ENCODE results near the gene ENPP5. TPM values are rescaled to one million over a fixed set of nuclear protein-coding genes. Genes with fewer than 3 reads are reported as not detected.
"Not testable (repeated sequence)": the region's sequence is repeated elsewhere in the genome, so short reads cannot be mapped to it uniquely, and the experiment has no call there.

ENPP5 gene
- total RNA-seq, 3 donors from 2014 or later, result 1.5 to 4.1 (median 4.0) TPM

DNA sequence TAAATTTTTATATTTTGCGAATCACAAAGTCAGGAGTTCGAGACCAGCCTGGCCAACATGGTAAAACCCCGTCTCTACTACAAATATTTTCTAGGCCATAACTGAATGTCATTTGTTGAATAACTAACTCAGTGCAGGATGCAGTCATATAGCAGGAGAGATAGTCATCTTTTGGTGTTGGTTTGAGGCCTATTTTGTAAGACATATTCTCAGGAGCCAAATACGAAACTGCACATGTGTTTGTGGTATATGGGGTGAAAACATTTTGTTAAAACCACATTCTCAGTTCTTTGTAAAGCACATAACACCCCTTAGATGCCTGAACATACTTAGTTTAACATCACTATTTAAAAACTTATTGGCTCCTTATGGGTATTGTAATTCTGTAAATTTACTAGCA, 4.7 kb upstream of the ENPP5 start:
- Histone ChIP-seq H3K9me3 (no peaks in the 10 kb centered on the region), H3K4me1 (ENCODE audit: low read depth) (peaks cover 4% of the 10 kb centered on the region), H3K36me3 (ENCODE audit: low read depth) (no peaks in the 10 kb centered on the region), H3K4me3 (no peak overlapping the region)
- ATAC-seq, result no peak
- intact Hi-C loops (cut with DNase I, micrococcal nuclease), result no loop called here
- DNase-seq, result no peak
- TF ChIP-seq, protein P1, sequence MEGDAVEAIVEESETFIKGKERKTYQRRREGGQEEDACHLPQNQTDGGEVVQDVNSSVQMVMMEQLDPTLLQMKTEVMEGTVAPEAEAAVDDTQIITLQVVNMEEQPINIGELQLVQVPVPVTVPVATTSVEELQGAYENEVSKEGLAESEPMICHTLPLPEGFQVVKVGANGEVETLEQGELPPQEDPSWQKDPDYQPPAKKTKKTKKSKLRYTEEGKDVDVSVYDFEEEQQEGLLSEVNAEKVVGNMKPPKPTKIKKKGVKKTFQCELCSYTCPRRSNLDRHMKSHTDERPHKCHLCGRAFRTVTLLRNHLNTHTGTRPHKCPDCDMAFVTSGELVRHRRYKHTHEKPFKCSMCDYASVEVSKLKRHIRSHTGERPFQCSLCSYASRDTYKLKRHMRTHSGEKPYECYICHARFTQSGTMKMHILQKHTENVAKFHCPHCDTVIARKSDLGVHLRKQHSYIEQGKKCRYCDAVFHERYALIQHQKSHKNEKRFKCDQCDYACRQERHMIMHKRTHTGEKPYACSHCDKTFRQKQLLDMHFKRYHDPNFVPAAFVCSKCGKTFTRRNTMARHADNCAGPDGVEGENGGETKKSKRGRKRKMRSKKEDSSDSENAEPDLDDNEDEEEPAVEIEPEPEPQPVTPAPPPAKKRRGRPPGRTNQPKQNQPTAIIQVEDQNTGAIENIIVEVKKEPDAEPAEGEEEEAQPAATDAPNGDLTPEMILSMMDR (IDR thresholded peaks at IDR 0.05), result no peak

DNA sequence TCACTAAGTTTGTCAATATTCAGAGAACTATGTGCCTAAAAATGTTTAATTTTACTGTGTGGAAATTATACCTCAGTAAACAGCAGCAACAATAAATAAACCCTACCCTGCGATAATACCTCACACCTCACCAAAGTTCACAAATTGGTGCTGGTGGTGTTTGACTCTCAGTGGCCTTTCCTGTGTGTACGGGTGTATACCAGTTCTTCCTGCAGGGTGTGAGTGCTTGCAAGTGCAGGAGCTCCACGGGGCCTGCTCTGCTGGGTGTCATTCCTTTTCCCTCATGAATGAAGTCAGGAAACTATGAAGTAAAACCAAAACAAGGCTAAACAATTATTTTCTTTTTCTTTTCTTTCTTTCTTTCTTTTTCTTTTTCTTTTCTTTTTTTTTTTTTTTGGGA, 4.1 kb upstream of the ENPP5 start:
- ATAC-seq (no peak), DNase-seq (no peak)
- no peak overlapping the region for H3K4me3 ChIP-seq
- no peaks in the 10 kb centered on the region for H3K36me3 ChIP-seq (ENCODE audit: low read depth)
- TF ChIP-seq, protein P1 (IDR thresholded peaks at IDR 0.05), result no peak
- no peaks in the 10 kb centered on the region for H3K9me3 ChIP-seq
- H3K4me1 ChIP-seq (ENCODE audit: low read depth), result peaks cover 4% of the 10 kb centered on the region
- intact Hi-C loops (cut with DNase I, micrococcal nuclease), result no loop called here

DNA sequence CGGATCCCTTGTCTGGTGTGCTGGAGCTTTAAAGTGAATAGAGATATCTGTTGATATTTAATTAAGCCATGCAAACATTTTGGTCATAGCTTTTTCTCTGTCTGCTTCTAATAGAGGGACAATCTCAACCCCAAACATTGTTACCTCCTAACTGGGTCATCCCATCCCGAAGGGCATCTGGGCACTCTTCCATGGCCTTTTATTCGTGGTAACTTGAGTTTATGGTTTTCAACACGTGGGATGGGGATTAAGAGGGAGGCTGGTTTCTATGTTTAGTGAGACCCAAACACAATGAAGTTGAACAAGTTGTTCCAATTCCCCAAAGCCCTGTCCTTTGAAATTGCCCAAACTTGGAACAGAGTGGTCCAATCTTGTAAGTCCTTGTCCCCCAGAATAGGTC, 1.4 kb upstream of the ENPP5 start:
- TF ChIP-seq, protein P1 (IDR thresholded peaks at IDR 0.05), result no peak
- no peaks in the 10 kb centered on the region for H3K36me3 ChIP-seq (ENCODE audit: low read depth)
- DNase-seq (no peak), ATAC-seq (no peak)
- intact Hi-C loops (cut with DNase I, micrococcal nuclease), result no loop called here
- H3K4me1 ChIP-seq (ENCODE audit: low read depth), result peaks cover 4% of the 10 kb centered on the region
- no peaks in the 10 kb centered on the region for H3K9me3 ChIP-seq
- no peak overlapping the region for H3K4me3 ChIP-seq

DNA sequence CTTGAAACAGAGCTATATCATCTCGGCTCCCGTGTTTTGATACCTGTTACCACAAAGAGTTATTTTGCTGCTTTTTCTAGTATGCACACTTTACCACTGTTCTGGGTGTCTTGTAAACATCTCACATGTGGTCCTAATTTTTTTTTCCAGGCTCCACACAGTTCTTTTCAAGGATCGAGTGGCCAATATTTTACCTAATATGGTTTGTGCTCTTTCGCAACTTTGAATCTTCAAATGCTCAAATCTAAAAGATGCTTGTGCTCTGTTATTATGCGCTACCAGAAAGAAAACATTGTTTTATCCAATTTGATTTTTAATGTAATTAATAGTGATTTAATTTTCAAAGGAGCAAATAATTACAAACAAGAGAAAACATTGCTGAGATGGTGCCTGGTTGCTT, 10.7 kb downstream of the ENPP5 start:
- Histone ChIP-seq H3K4me1 (ENCODE audit: low read depth) (no peaks in the 10 kb centered on the region), H3K4me3 (no peak overlapping the region), H3K9me3 (no peaks in the 10 kb centered on the region), H3K36me3 (ENCODE audit: low read depth) (no peaks in the 10 kb centered on the region)
- TF ChIP-seq, protein P1 (IDR thresholded peaks at IDR 0.05), result no peak
- DNase-seq (no peak), ATAC-seq (no peak)
- intact Hi-C loops (cut with DNase I, micrococcal nuclease), result no loop called here

DNA sequence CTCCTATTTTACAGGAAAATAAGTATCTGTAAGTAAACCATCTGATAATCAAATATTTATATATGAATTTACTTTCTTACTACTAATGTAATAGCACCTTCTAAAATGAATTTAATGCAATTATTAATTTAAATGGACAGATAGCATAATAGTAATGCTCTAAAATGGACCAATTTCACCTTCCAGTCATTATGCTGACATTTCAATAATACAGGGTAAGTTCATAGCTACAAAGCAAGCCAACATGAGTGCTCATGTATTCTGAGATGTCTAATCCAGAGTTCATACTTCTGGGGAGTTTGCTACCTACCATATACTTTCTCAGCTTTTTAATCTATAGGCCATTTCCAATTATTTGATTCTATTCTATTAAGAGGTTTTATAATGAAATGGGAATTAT, 11.6 kb downstream of the ENPP5 start:
- TF ChIP-seq, protein P1 (IDR thresholded peaks at IDR 0.05), result no peak
- DNase-seq (no peak), ATAC-seq (no peak)
- no peak overlapping the region for H3K4me3 ChIP-seq
- intact Hi-C loops (cut with DNase I, micrococcal nuclease), result no loop called here
- no peaks in the 10 kb centered on the region for H3K36me3 ChIP-seq (ENCODE audit: low read depth)
- H3K4me1 ChIP-seq (ENCODE audit: low read depth), result no peaks in the 10 kb centered on the region
- H3K9me3 ChIP-seq, result no peaks in the 10 kb centered on the region

DNA sequence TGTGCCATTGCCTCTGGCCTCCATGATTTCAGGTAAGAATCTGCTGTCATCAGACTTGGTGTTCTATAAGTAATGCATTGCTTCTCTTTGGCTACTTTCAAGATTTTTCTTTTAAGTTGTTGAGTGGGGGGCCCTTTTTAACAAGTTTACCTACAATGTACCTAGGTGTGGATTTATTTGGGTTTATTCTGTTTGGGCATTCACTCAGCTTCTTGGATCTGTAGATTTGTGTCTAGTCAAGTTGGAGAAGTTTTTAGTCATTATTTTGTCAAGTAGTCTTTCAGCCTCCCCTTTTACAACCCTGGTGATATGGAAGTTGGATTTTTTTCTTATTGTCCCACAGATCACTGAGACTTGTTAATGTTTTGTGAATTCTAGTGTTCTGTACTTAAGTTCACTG, 14.1 kb downstream of the ENPP5 start:
- H3K36me3 ChIP-seq (ENCODE audit: low read depth), result no peaks in the 10 kb centered on the region
- intact Hi-C loops (cut with DNase I, micrococcal nuclease), result no loop called here
- ATAC-seq (no peak), DNase-seq (no peak)
- TF ChIP-seq, protein P1 (IDR thresholded peaks at IDR 0.05), result no peak
- no peak overlapping the region for H3K4me3 ChIP-seq
- no peaks in the 10 kb centered on the region for H3K4me1 ChIP-seq (ENCODE audit: low read depth)
- no peaks in the 10 kb centered on the region for H3K9me3 ChIP-seq

DNA sequence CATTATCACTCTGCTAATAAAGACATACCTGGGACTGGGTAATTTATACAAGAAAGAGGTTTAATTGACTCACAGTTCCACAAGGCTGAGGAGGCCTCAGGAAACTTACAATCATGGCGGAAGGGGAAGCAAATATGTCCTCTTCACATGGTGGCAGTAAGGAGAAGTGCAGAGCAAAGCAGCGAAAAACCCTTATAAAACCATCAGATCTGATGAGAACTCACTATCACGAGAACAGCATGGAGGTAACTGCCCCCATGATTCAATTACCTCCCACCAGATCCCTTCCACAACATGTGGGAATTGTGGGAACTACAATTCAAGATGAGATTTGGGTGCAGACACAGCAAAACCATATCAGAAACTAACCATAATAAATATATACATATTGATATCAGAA, 21.7 kb downstream of the ENPP5 start:
- ATAC-seq; H3K36me3 ChIP-seq (ENCODE audit: low read depth); H3K4me3 ChIP-seq; DNase-seq; H3K9me3 ChIP-seq; intact Hi-C loops (cut with DNase I, micrococcal nuclease); H3K4me1 ChIP-seq (ENCODE audit: low read depth): not testable (repeated sequence)
